Nephron (organoid): ENCODE results near the gene AGAP1.

ENCODE experiments used
- H3K27ac Mint-ChIP-seq, 3 experiments: 2 replicates each; pipeline ENCODE4 v1.8.0; 2020; ENCODE audit warnings: mixed read lengths in 3 of 3, mild to moderate bottlenecking in 2 of 3, moderate library complexity in 1 of 3
- H3K27me3 Mint-ChIP-seq: 2 replicates; pipeline ENCODE4 v1.8.0; 2021; ENCODE audit warnings: low read depth, mild to moderate bottlenecking, moderate library complexity, mixed read lengths
- H3K36me3 Mint-ChIP-seq: 2 replicates; pipeline ENCODE4 v1.8.0; 2020; ENCODE audit warnings: low read depth, mixed read lengths
- H3K4me1 Mint-ChIP-seq: 2 replicates; pipeline ENCODE4 v1.8.0; 2020; ENCODE audit warnings: mixed read lengths
- H3K4me3 Mint-ChIP-seq, 3 experiments: 2 replicates each; pipeline ENCODE4 v1.8.0; 2020; ENCODE audit warnings: mild to moderate bottlenecking in 3 of 3, mixed read lengths in 3 of 3, moderate library complexity in 2 of 3
- H3K9me3 Mint-ChIP-seq: 2 replicates; pipeline ENCODE4 v1.8.0; 2020; ENCODE audit warnings: mixed read lengths
- TF ChIP-seq, protein P1 (sequence below), 3 experiments: fragments of 200-600 bp; sonication (generic); IDR thresholded peaks; one replicate each; pipeline ENCODE4 v1.5.0; 2021; ENCODE audit warnings: antibody characterized with exemption in 3 of 3; ENCODE audit not compliant: unreplicated experiment in 3 of 3

Gene AGAP1

GRCh38 chr2:235685024-235685721, 191.3 kb downstream of the AGAP1 start:
- Mint-ChIP-seq H3K27ac (no peak overlapping the region), H3K36me3 (no peaks in the 10 kb centered on the region), H3K4me1 (peaks cover under 1% of the 10 kb centered on the region), H3K4me3 (no peak overlapping the region), H3K27me3 (no peaks in the 10 kb centered on the region), H3K9me3 (no peaks in the 10 kb centered on the region)
- TF ChIP-seq, protein P1, sequence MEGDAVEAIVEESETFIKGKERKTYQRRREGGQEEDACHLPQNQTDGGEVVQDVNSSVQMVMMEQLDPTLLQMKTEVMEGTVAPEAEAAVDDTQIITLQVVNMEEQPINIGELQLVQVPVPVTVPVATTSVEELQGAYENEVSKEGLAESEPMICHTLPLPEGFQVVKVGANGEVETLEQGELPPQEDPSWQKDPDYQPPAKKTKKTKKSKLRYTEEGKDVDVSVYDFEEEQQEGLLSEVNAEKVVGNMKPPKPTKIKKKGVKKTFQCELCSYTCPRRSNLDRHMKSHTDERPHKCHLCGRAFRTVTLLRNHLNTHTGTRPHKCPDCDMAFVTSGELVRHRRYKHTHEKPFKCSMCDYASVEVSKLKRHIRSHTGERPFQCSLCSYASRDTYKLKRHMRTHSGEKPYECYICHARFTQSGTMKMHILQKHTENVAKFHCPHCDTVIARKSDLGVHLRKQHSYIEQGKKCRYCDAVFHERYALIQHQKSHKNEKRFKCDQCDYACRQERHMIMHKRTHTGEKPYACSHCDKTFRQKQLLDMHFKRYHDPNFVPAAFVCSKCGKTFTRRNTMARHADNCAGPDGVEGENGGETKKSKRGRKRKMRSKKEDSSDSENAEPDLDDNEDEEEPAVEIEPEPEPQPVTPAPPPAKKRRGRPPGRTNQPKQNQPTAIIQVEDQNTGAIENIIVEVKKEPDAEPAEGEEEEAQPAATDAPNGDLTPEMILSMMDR (IDR thresholded peaks at IDR 0.05; ENCODE audit: unreplicated experiment in 3 of 3), result no peak

GRCh38 chr2:235688511-235689426, 194.9 kb downstream of the AGAP1 start:
- H3K4me1 Mint-ChIP-seq, result no peaks in the 10 kb centered on the region
- H3K27me3 Mint-ChIP-seq, result no peaks in the 10 kb centered on the region
- no peaks in the 10 kb centered on the region for H3K36me3 Mint-ChIP-seq
- no peak overlapping the region for H3K4me3 Mint-ChIP-seq
- TF ChIP-seq, protein P1 (IDR thresholded peaks at IDR 0.05; ENCODE audit: unreplicated experiment in 3 of 3), result no peak
- H3K9me3 Mint-ChIP-seq, result no peaks in the 10 kb centered on the region
- H3K27ac Mint-ChIP-seq, result no peak overlapping the region

DNA sequence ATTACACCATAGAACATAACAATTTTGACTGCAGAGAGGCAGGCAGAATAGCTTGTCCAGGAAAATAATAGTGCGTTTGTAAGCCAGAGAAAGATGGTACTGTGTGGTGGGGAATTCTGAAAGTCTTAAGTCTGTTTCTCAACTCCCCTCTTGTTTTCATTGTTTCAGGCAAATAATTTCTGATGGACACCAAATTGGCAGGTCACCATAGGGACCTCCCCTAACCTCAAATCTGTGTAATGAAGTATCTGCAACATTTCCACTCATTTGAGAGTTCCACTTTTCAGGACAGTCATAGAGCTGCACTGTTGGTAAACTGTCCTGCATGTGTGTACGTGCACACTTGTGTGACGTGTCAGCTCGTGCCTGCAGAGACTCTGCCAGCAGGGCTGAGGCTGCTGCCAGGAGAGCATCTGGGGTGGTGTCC, 195.6 kb downstream of the AGAP1 start:
- H3K9me3 Mint-ChIP-seq, result no peaks in the 10 kb centered on the region
- no peak overlapping the region for H3K4me3 Mint-ChIP-seq

DNA sequence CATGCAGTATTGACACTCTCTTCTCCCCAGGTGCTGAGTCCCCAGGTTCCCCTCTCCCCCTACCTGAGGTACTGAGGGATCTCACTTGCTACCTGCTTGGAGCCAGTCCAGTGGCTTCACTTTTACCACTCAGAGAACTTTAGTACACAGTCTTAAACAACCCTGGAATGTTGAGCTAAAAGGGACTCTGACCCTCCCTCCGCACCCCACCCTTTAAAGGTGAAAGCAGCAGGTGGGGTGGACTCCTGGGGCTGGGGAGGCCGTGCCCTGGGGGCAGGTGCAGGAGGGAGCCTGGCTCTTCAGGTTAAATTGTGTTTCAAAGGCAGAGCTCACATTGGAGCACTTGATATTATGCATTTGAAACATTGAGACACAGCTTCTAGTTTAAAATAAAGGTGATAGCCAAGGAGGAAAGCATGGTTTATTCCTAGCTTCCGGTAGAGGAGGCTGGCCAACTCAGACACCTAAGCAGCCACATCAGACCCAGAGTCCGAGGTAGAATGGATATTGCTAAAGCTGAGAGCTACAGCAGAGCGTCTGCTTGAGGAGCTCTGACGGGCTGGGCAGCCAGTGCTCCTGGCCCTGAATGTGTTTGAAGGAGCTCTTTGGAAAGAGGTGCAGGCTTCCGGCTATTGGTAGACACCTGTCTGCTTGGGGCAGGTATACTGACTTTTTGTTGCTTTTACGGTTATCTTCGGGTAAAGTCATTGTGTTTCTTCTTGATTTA, 196.4 kb downstream of the AGAP1 start:
- TF ChIP-seq, protein P1 (IDR thresholded peaks at IDR 0.05; ENCODE audit: unreplicated experiment in 3 of 3), result no peak
- Mint-ChIP-seq H3K27ac (no peak overlapping the region), H3K27me3 (no peaks in the 10 kb centered on the region), H3K36me3 (no peaks in the 10 kb centered on the region), H3K4me1 (peaks cover 4% of the 10 kb centered on the region), H3K9me3 (no peaks in the 10 kb centered on the region), H3K4me3 (no peak overlapping the region)

More for the DNA sequence above, 195.6 kb downstream of the AGAP1 start:
- Mint-ChIP-seq H3K36me3 (no peaks in the 10 kb centered on the region), H3K27ac (no peak overlapping the region), H3K4me1 (no peaks in the 10 kb centered on the region), H3K27me3 (no peaks in the 10 kb centered on the region)
- TF ChIP-seq, protein P1 (IDR thresholded peaks at IDR 0.05; ENCODE audit: unreplicated experiment in 3 of 3), result no peak

GRCh38 chr2:235690809-235691450, 197.1 kb downstream of the AGAP1 start:
- Mint-ChIP-seq H3K4me1 (peaks cover 10% of the 10 kb centered on the region), H3K27me3 (no peaks in the 10 kb centered on the region), H3K4me3 (no peak overlapping the region)

More at GRCh38 chr2:235690809-235691450, 197.1 kb downstream of the AGAP1 start:
- TF ChIP-seq, protein P1 (IDR thresholded peaks at IDR 0.05; ENCODE audit: unreplicated experiment in 3 of 3), result no peak
- Mint-ChIP-seq H3K36me3 (no peaks in the 10 kb centered on the region), H3K9me3 (no peaks in the 10 kb centered on the region), H3K27ac (no peak overlapping the region)
